Measurements from ENCODE around the gene IRF6.

GRCh38 chr1:209815490-209815889 lies 9.5 kb upstream of the IRF6 start:
- TF ChIP-seq CTCF (IDR thresholded peaks at IDR 0.05), result no peak
- TF ChIP-seq POLR2AphosphoS5 (IDR thresholded peaks at IDR 0.05), result no peak
- TF ChIP-seq EP300 (IDR thresholded peaks at IDR 0.05), result no peak
- no peak for TF ChIP-seq POLR2A (IDR thresholded peaks at IDR 0.05; ENCODE audit: low read depth)
